Measurements from ENCODE around the gene ASIC3.

Gene ASIC3

GRCh38 chr7:151088856-151089699 lies 40.7 kb downstream of the ASIC3 start:
- no peak for DNase-seq
- in situ Hi-C loops (cut with HindIII; ENCODE audit: low pct_ligation_motif_present, low pct_unique_long_range_greater_than_20kb, low sequenced_read_pairs) = loop anchor here (5.0 kb wide), 1 partner anchor 58 kb away; no protein-coding TSS in a partner anchor

- no peak for DNase-seq
- in situ Hi-C loops (cut with HindIII; ENCODE audit: low pct_ligation_motif_present, low pct_unique_long_range_greater_than_20kb, low sequenced_read_pairs) = loop anchor here (5.0 kb wide), 1 partner anchor 57 kb away; no protein-coding TSS in a partner anchor
These were observed 41.8 kb downstream of the ASIC3 start for GRCh38 chr7:151089893-151090730.

- DNase-seq = no peak
- in situ Hi-C loops (cut with HindIII; ENCODE audit: low pct_ligation_motif_present, low pct_unique_long_range_greater_than_20kb, low sequenced_read_pairs) = no loop called here
These were observed 42.7 kb downstream of the ASIC3 start for GRCh38 chr7:151091003-151091402.

GRCh38 chr7:151091431-151091830 lies 43.1 kb downstream of the ASIC3 start:
- in situ Hi-C loops (cut with HindIII; ENCODE audit: low pct_ligation_motif_present, low pct_unique_long_range_greater_than_20kb, low sequenced_read_pairs) = no loop called here
- peak; percentile 55 for DNase-seq

GRCh38 chr7:151091988-151092387 lies 43.7 kb downstream of the ASIC3 start:
- in situ Hi-C loops (cut with HindIII; ENCODE audit: low pct_ligation_motif_present, low pct_unique_long_range_greater_than_20kb, low sequenced_read_pairs) = no loop called here
- DNase-seq = no peak

- in situ Hi-C loops (cut with HindIII; ENCODE audit: low pct_ligation_motif_present, low pct_unique_long_range_greater_than_20kb, low sequenced_read_pairs) = no loop called here
- DNase-seq = no peak
These were observed 45.4 kb downstream of the ASIC3 start for GRCh38 chr7:151093748-151094147.

- in situ Hi-C loops (cut with HindIII; ENCODE audit: low pct_ligation_motif_present, low pct_unique_long_range_greater_than_20kb, low sequenced_read_pairs) = no loop called here
- peak; percentile 39 for DNase-seq
These were observed 46.3 kb downstream of the ASIC3 start for GRCh38 chr7:151094675-151095074.

- in situ Hi-C loops (cut with HindIII; ENCODE audit: low pct_ligation_motif_present, low pct_unique_long_range_greater_than_20kb, low sequenced_read_pairs) = no loop called here
- no peak for DNase-seq
These were observed 46.9 kb downstream of the ASIC3 start for GRCh38 chr7:151095123-151095797.

GRCh38 chr7:151095828-151096475 lies 47.6 kb downstream of the ASIC3 start:
- in situ Hi-C loops (cut with HindIII; ENCODE audit: low pct_ligation_motif_present, low pct_unique_long_range_greater_than_20kb, low sequenced_read_pairs) = no loop called here
- DNase-seq = no peak

- DNase-seq = no peak
- in situ Hi-C loops (cut with HindIII; ENCODE audit: low pct_ligation_motif_present, low pct_unique_long_range_greater_than_20kb, low sequenced_read_pairs) = no loop called here
These were observed 51.3 kb downstream of the ASIC3 start for GRCh38 chr7:151099486-151100211.

GRCh38 chr7:151100921-151101320 lies 52.6 kb downstream of the ASIC3 start:
- in situ Hi-C loops (cut with HindIII; ENCODE audit: low pct_ligation_motif_present, low pct_unique_long_range_greater_than_20kb, low sequenced_read_pairs) = no loop called here
- no peak for DNase-seq

- no peak for DNase-seq
- in situ Hi-C loops (cut with HindIII; ENCODE audit: low pct_ligation_motif_present, low pct_unique_long_range_greater_than_20kb, low sequenced_read_pairs) = no loop called here
These were observed 53.5 kb downstream of the ASIC3 start for GRCh38 chr7:151101621-151102396.

Data from ACHN (cell line).